Esophagus squamous epithelium (tissue), 4 donors: ENCODE data around the gene TSPAN9.

Experiments
- CTCF ChIP-seq, 6 experiments: fragments of 450-650 bp in 4 of 6; fragments of 200-600 bp in 2 of 6; sonication (generic) in 2 of 6; IDR thresholded peaks; one replicate each; pipeline ENCODE4 v1.5.1; 2016 to 2019; ENCODE audit warnings: antibody characterized with exemption in 6 of 6, mild to moderate bottlenecking in 4 of 6, moderate library complexity in 4 of 6
- POLR2A ChIP-seq, 4 donors: fragments of 450-650 bp; IDR thresholded peaks; one replicate each; pipeline ENCODE4 v1.6.1; 2017; ENCODE audit warnings: antibody characterized with exemption in 4 of 4, mild to moderate bottlenecking in 4 of 4, moderate library complexity in 3 of 4

DNA sequence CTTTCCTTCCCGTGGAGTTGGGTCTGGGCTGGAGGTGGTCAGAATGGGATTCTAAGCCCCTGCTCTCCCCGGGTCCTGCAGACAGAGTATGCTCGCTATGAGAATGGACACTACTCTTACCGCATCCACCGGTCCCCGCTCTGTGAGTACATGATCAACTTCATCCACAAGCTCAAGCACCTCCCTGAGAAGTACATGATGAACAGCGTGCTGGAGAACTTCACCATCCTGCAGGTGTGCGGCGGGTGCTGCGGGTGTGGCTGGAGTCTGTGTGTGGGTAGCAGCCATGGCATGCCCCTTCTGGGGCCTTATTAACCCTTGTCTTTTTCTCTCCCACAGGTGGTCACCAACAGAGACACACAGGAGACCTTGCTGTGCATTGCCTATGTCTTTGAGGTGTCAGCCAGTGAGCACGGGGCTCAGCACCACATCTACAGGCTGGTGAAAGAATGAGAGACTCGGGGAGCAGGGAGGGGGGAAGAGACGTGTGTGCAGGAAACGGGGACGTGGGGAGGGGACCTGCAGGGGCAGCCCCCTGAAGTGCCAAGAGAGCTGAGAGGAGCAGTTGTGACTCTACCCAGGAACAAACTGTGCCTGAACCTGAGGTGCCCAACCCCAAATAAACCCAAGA, 37.0 kb upstream of the TSPAN9 start:
- TF ChIP-seq POLR2A (IDR thresholded peaks at IDR 0.05) (no peak), CTCF (IDR thresholded peaks at IDR 0.05) (no peak)
